HCT116 (cell line): ENCODE results near the gene TMEM200C. TPM values are rescaled to one million over a fixed set of nuclear protein-coding genes. Genes with fewer than 3 reads are reported as not detected.

Experiments
- ATAC-seq: fragments of 200-7000 bp; cut with Tn5 transposase; 2 replicates; pipeline ENCODE4 v1.9.1; 2020; ENCODE audit warnings: mild to moderate bottlenecking, moderate library complexity
- BruUV-seq: library from RNA; stranded (reverse); fragments of 400-500 nt; replicated peaks from 2 replicates; lab custom pipeline; 2021; lab: Mats Ljungman, UMichigan
- CTCF ChIA-PET: fragments of 300-600 bp; sonication (Branson Sonifier 250); formaldehyde crosslinking; loops from one replicate; lab custom pipeline; 2021; ENCODE audit warnings: antibody characterized with exemption; lab: Charles Lee
- POLR2A ChIA-PET: fragments of 300-600, 350-600 bp; sonication (Branson Sonifier 250); formaldehyde crosslinking; loops from one replicate; lab custom pipeline; 2021; ENCODE audit warnings: antibody characterized with exemption; lab: Charles Lee
- RAD21 ChIA-PET, 2 experiments: fragments of 300-600 bp; sonication (Branson Sonifier 250); formaldehyde crosslinking; loops; one replicate each; lab custom pipeline; 2023; ENCODE audit warnings: low total read pairs in 2 of 2; ENCODE audit not compliant: uncharacterized antibody in 2 of 2, unreplicated experiment in 2 of 2, low non-redundant PET in 1 of 2; lab: Charles Lee
- DNase-seq: peaks from one replicate; pipeline ENCODE4 v3.0.0-alpha.2; 2010; ENCODE audit warnings: low read depth, low spot score
- H2AFZ ChIP-seq: fragments of 200-600 bp; shearing (Covaris generic), sonication (generic); 2 replicates; pipeline ENCODE4 v1.6.1; 2017; ENCODE audit warnings: low read depth, mixed run types, mixed read lengths, antibody characterized with exemption, low read length; ENCODE audit not compliant: poor library complexity, severe bottlenecking
- H3K27ac ChIP-seq: 2 replicates; pipeline ENCODE4 v1.5.1; 2012; ENCODE audit warnings: low read depth, low read length
- H3K27me3 ChIP-seq: fragments of 200-600 bp; sonication (generic); 2 replicates; pipeline ENCODE4 v1.6.1; 2016; ENCODE audit warnings: mixed run types, low read length, mixed read lengths; ENCODE audit not compliant: insufficient read depth
- H3K36me3 ChIP-seq, 2 experiments: fragments of 200-500 bp in 1 of 2; fragments of 200-600 bp in 1 of 2; sonication (Bioruptor generic) in 1 of 2; sonication (generic) in 1 of 2; 2 replicates each; pipeline versions ENCODE4 v1.5.1 to v1.6.1; 2014 to 2016; ENCODE audit warnings: low read length in 2 of 2, inconsistent platforms in 1 of 2, mixed read lengths in 1 of 2, mixed run types in 1 of 2; ENCODE audit not compliant: insufficient read depth in 2 of 2, control insufficient read depth in 1 of 2
- H3K4me1 ChIP-seq, 2 experiments: fragments of 200-600 bp in 1 of 2; sonication (generic) in 1 of 2; 2 replicates each; pipeline versions ENCODE4 v1.5.1 to v1.6.1; 2012 to 2017; ENCODE audit warnings: low read length in 2 of 2, inconsistent platforms in 1 of 2, mild to moderate bottlenecking in 1 of 2, mixed read lengths in 1 of 2, mixed run types in 1 of 2, moderate library complexity in 1 of 2; ENCODE audit not compliant: insufficient read depth in 2 of 2, control insufficient read depth in 1 of 2
- H3K4me2 ChIP-seq: fragments of 200-600 bp; sonication (generic); 2 replicates; pipeline ENCODE4 v1.6.1; 2017; ENCODE audit warnings: mixed run types, low read length, mixed read lengths
- H3K4me3 ChIP-seq, 2 experiments: fragments of 200-600 bp in 1 of 2; sonication (generic) in 1 of 2; replicated peaks in 1 of 2; 2 replicates each; pipeline ENCODE4 v1.5.1; 2011 to 2016; ENCODE audit warnings: low read length in 2 of 2, control low read depth in 1 of 2, low read depth in 1 of 2, mild to moderate bottlenecking in 1 of 2, mixed read lengths in 1 of 2, mixed run types in 1 of 2
- H3K79me2 ChIP-seq: fragments of 200-600 bp; sonication (generic); 2 replicates; pipeline ENCODE4 v1.6.1; 2017; ENCODE audit warnings: mild to moderate bottlenecking, mixed run types, low read length, moderate library complexity, mixed read lengths; ENCODE audit not compliant: insufficient read depth
- H3K9ac ChIP-seq: fragments of 200-600 bp; sonication (generic); 2 replicates; pipeline ENCODE4 v1.6.1; 2016; ENCODE audit warnings: low read length, mixed read lengths
- H3K9me2 ChIP-seq: fragments of 200-600 bp; sonication (generic), shearing (Covaris generic); 2 replicates; pipeline ENCODE4 v1.6.1; 2017; ENCODE audit warnings: mixed run types, mild to moderate bottlenecking, moderate library complexity; ENCODE audit not compliant: insufficient read depth
- H3K9me3 ChIP-seq, 2 experiments: fragments of 200-500 bp in 1 of 2; fragments of 200-600 bp in 1 of 2; sonication (Bioruptor generic) in 1 of 2; sonication (generic) in 1 of 2; 2 replicates each; pipeline ENCODE4 v1.6.1; 2014 to 2017; ENCODE audit warnings: low read length in 2 of 2, mixed read lengths in 2 of 2, inconsistent platforms in 1 of 2, low read depth in 1 of 2, mild to moderate bottlenecking in 1 of 2, mixed run types in 1 of 2, moderate library complexity in 1 of 2; ENCODE audit not compliant: control insufficient read depth in 1 of 2, insufficient read depth in 1 of 2
- H4K20me1 ChIP-seq: fragments of 200-600 bp; sonication (generic), shearing (Covaris generic); 2 replicates; pipeline ENCODE4 v1.6.1; 2017; ENCODE audit warnings: mixed run types, mild to moderate bottlenecking, moderate library complexity; ENCODE audit not compliant: insufficient read depth
- JUND ChIP-seq: IDR thresholded peaks from 2 replicates; pipeline ENCODE4 v1.6.1; 2012
- REST ChIP-seq: IDR thresholded peaks from 2 replicates; pipeline ENCODE4 v1.6.1; 2012; ENCODE audit warnings: low read depth
- SIN3A ChIP-seq: IDR thresholded peaks from 2 replicates; pipeline ENCODE4 v1.6.1; 2012; ENCODE audit warnings: low read depth
- SP1 ChIP-seq: IDR thresholded peaks from 2 replicates; pipeline ENCODE4 v1.6.1; 2012; ENCODE audit warnings: low read depth
- intact Hi-C: fragments of 100-400 bp; cut with micrococcal nuclease; formaldehyde crosslinking; loops from 2 replicates; pipeline ENCODE4 v1.10.0; 2022
- total RNA-seq: library from RNA; stranded (reverse); gene quantifications from one replicate; pipeline ENCODE4 v1.2.1, GENCODE V29; 2021; ENCODE audit not compliant: unreplicated experiment
- TF ChIP-seq, protein P1 (sequence below), 3 experiments: fragments of 200-600 bp in 1 of 3; sonication (generic) in 1 of 3; IDR thresholded peaks in 2 of 3; conservative IDR thresholded peaks in 1 of 3; 2 replicates each; pipeline ENCODE4 v1.5.1; 2012 to 2017; ENCODE audit warnings: low read depth in 2 of 3, low read length in 2 of 3, antibody characterized with exemption in 1 of 3, borderline replicate concordance in 1 of 3, control low read depth in 1 of 3, mild to moderate bottlenecking in 1 of 3, mixed read lengths in 1 of 3, mixed run types in 1 of 3, moderate library complexity in 1 of 3; ENCODE audit not compliant: insufficient read depth in 1 of 3

TMEM200C gene
- total RNA-seq, 1 experiment from 2014 or later: not detected

- no peaks in the 10 kb centered on the region for H3K79me2 ChIP-seq
- no peak overlapping the region for H2AFZ ChIP-seq
- H3K4me1 ChIP-seq: no peaks in the 10 kb centered on the region
- intact Hi-C loops: no loop called here
- BruUV-seq: no TSS peak
- H4K20me1 ChIP-seq: no peaks in the 10 kb centered on the region
- H3K9me2 ChIP-seq: no peaks in the 10 kb centered on the region
- ChIA-PET CTCF (no interaction called here), RAD21 (no interaction called here), POLR2A (no interaction called here)
- H3K9me3 ChIP-seq: peaks cover 7 to 10% of the 10 kb centered on the region in 2 experiments; a peak in 2 of 4 replicates
- H3K27me3 ChIP-seq: no peaks in the 10 kb centered on the region
- DNase-seq (no peak), ATAC-seq (no peak)
- no peak overlapping the region for H3K27ac ChIP-seq
- H3K36me3 ChIP-seq: no peaks in the 10 kb centered on the region
- H3K4me3 ChIP-seq: no peak overlapping the region
- H3K9ac ChIP-seq: no peak overlapping the region
- H3K4me2 ChIP-seq: no peak overlapping the region
- TF ChIP-seq JUND (no peak), SIN3A (no peak), SP1 (no peak), REST (peak; percentile 24; the same call in 1 of the 2 replicates)
- TF ChIP-seq, protein P1, sequence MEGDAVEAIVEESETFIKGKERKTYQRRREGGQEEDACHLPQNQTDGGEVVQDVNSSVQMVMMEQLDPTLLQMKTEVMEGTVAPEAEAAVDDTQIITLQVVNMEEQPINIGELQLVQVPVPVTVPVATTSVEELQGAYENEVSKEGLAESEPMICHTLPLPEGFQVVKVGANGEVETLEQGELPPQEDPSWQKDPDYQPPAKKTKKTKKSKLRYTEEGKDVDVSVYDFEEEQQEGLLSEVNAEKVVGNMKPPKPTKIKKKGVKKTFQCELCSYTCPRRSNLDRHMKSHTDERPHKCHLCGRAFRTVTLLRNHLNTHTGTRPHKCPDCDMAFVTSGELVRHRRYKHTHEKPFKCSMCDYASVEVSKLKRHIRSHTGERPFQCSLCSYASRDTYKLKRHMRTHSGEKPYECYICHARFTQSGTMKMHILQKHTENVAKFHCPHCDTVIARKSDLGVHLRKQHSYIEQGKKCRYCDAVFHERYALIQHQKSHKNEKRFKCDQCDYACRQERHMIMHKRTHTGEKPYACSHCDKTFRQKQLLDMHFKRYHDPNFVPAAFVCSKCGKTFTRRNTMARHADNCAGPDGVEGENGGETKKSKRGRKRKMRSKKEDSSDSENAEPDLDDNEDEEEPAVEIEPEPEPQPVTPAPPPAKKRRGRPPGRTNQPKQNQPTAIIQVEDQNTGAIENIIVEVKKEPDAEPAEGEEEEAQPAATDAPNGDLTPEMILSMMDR (IDR thresholded peaks at IDR 0.05 in 2 of 3, conservative IDR thresholded peaks at IDR 0.05 in 1 of 3; ENCODE audit: borderline replicate concordance in 1 of 3, insufficient read depth in 1 of 3, low read depth in 2 of 3, low read length in 2 of 3): peak in 2 of 3 experiments; percentile 17 to 42; a peak in 2 of 6 replicates
These were observed 27.0 kb downstream of the TMEM200C start for GRCh38 chr18:5868218-5868854.
